NCI-H446 (cell line): ENCODE measurements around the gene PLAC9.

Experiments used
- DNase-seq, 2 experiments: peaks; one replicate each; lab custom pipeline; 2025; lab: John Stamatoyannopoulos, UW

The PLAC9 gene

DNA sequence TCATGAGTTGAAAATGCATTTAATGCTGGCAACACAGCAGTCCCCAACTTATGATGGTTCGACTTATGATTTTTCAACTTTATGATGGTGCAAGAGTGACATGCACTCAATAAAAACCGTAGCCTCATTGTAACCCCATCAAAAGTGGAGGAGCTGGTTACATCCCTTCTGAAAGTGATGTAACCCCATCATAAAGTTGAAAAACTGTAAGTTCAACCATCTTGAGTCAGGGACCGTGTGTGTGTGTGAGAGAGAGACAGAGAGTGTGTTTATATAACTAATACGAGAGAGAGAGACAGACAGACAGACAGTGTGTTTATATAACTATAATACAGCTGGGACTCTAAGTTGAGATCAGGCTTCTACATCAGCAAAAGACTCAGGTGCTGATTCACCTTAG, 51.8 kb downstream of the PLAC9 start:
- no peak for DNase-seq

DNA sequence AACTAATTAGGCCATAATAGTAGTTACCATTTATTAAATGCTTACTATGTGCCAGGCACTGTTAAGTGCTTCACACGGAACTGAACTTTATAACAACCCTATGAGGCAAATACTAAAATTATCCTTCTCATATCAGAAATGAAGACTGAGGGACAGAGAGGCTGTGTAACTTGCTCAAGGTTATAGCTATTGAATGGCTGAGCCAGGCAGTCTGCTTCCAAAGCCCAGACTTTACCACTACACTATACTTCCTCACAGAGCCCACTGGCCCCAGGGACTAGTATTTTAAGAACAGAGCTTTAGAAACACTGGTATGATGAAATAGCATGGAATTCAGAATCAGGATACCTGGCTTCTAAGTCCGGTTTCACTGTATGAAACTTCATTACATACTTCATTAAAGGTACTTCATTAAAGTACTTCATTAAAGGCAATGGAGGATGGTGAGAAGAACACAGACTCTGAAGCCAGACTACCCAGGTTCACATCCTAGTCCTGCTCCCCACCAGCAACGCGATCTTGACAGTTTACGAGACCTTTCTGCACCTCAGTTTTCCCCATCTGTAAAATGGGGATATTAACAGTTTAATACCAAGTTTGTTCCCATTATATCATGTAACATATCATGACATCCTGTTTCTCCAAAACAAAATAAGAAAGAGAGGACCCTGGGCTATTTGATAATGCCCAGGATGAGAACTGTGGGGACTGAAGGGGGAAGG, 53.2 kb downstream of the PLAC9 start:
- DNase-seq, result no peak

DNA sequence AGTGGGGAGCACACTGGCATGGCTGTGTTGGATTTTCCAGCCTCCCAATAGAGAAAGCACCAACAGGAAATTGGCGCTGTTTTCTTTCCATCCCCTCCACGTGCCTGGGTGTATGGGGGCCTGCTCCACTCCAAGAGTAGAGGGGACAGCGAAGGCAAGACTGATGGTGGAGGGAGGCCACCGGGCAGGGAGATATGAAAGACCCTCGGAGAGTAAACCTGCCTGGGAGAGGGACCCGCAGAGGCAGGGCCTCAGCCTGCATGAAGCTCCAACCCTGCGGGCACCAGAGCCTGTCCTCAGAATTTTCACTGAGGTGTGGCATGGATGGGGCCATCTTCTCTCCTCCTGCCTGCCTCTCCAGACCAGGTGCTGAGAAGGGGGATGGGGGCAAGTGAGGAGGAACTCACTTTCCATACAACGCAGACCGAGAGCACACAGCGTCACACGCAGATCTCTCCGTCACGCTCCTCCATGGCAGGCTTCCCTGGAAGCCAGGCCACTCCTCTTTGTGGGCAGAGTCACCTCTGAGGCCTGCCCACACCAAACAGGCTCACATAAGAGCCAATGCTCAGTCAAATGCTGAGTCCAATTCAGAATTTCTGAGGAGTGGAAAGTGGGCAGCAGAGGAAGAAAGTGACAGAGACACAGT, 54.0 kb downstream of the PLAC9 start:
- DNase-seq, result no peak

DNA sequence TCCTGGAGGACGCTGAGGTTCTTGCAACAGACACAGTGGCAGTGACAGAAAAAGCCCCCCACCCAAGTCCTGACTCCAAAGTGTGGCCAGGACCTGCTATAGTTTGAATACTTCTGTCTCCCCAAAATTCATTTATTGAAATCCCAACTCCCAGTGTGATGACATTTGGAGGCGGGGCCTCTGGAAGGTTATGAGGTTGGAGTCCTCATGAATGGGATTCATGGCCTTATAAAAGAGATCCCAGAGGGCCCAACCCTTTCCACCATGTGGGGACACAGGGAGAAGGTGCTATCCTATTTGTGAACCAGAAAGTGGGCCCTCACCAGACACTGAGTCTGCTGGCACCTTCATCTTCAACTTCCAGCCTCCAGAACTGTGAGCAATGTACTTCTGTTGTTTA, 54.5 kb downstream of the PLAC9 start:
- no peak for DNase-seq

DNA sequence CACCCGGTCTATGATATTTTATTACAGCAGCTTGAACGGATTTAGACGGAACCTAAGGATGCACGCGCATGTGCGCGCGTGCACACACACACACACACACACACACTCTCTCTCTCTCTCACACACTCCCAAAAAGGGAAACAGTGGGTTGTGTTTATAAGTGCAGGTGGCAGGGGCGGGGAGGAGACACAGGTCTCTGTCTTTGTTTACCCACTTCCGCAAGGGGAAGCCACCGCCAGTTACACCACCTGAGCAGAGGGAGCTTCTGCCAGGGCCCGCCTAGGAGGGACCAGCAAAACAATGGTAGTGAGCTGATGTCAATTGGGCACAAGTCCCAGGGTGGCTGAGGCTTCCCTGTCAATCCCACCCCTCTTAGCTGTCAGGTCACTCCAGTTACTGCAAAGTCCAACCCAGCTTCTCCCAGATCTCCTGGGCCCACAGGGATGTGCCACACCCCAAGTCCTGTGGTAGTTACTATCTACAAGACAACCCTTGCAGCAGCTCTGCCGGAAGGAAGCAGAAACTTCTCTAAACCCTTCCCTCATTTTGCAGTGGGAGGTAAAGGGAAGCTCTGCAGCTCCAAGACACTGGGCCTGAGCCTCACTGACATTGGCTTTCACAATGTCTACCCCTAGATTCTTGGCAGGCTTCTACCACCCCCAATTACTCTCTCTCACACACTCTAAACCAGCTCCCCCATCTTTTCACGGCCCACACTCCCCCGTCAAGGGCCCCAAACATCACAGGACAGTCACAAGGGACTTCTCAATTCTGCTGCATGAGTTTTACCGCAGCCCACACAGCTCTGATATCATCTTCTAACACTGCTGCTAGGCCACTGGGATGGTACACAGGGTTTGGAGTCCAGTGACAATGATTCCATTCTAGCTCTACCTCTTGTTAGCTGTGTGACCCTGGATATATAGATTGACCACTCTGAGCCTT, 55.2 kb downstream of the PLAC9 start:
- DNase-seq, result no peak

DNA sequence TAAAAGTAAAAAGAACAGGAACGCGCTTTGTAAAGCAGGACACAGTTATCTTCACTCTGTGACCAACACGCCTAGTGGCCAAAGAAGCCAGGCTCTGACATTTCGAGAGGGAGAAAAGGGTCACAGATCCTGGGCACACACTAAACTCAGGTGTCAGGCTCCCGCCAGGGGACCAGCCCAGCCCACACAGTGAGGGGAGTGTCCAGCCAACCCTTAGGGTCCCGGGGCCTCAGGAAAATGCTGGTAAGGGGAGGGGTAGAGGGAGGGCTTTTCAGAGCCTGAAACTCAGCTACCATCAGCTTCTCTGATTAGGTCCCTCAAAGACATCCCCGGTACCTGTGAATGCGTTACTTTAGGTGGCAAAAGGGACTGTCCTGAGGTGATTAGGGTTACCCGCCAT, 56.2 kb downstream of the PLAC9 start:
- DNase-seq, result no peak

DNA sequence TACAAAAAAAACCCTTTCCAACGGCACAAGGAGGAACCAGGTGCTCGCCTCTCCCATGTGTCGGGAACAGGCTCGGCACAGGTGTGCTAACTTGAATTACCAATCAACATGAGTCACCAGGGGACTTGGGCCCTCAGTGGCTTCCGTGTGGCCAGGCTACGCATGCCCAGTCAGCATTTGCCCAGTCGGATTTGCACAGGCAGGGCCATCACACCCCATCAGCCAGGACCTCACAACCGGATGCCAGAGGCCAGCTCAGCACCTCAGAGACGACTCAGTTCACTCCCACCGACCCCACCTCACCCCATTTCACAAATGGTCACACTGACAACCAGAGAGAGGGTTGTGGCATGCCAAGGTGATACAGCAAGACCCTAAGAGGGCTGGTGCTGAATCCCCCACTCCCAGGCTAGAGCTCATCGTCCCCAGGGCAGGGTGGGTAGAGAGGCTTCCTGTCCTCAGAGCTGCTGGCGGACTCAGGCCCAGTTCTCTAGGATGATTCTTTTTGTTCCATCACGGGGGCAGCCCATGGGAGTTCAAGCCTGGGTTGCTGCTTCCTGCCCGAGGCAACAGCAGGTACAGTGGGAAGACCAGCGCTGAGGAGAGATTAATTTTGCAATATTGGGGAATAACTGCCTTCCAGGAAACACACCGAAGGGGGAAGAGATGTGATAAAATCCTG, 59.2 kb downstream of the PLAC9 start:
- no peak for DNase-seq

DNA sequence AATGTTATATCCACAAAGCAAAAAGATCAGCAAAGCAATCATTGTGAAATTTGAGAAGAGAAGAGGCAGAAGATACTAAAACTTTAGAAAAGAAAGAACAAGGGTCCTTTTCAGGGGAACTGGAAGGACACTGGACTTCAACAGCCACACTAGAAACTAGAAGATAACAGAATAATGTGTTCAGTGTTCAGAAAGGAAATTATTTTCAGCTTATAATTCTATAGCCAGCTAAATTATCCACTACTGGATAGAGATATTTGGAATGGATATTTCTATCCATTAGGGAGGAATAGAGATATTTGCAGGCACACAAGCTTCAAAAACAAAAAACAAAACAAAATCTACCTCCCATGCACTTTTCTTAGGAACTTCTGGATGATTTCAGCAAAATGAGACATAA, 60.0 kb downstream of the PLAC9 start:
- DNase-seq, result no peak

DNA sequence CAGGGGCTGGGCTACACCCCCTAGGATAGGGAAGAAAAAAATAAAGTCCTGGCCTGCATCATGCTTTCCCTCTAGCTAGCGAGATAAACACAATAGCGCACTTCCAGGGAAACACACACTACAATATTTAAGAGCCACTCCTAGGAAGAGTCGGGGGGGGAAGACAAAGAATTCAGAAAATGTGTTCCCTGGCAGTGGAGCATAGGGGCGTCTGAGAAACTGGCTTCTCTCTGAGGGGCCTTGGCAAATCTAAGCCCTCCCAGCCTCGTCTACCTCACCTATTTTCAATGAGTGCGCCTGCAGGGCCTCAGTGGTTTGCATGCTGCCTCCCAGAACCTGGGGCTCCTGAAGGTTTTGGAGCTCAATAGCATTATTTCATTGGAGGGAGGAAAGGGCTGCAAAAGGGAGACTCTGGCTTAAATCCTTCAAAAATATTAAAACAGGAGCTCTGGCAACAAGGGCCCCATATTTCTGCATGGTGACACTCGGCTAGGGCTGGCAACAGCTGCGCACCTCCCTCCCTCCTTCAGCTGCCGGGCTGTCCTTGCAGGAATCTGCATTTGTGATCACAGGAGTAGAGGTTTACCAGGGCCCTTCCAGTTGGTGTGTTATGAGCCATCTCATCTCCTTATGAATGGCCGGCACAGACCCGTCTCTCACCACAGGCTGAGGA, 62.0 kb downstream of the PLAC9 start:
- no peak for DNase-seq
